Transverse colon (tissue), 4 donors: ENCODE data around the gene TWIST2. TPM values are rescaled to one million over a fixed set of nuclear protein-coding genes. Genes with fewer than 3 reads are reported as not detected.

ENCODE experiments used
- DNase-seq: peaks from one replicate; pipeline ENCODE4 v3.0.0-alpha.2; 2019
- H3K27ac ChIP-seq, 4 donors: fragments of 200-600 bp; sonication (generic); 2 replicates each; pipeline ENCODE4 v1.5.1; 2016 to 2018; ENCODE audit warnings: inconsistent platforms in 4 of 4
- H3K27me3 ChIP-seq: fragments of 200-600 bp; sonication (generic); 2 replicates; pipeline ENCODE4 v1.5.1; 2017; ENCODE audit warnings: inconsistent platforms
- H3K36me3 ChIP-seq, 4 donors: fragments of 200-600 bp; sonication (generic); 2 replicates each; pipeline ENCODE4 v1.5.1; 2017 to 2019; ENCODE audit warnings: inconsistent platforms in 4 of 4
- H3K4me1 ChIP-seq, 4 donors: fragments of 200-600 bp; sonication (generic); 2 replicates each; pipeline ENCODE4 v1.5.1; 2017 to 2020; ENCODE audit warnings: inconsistent platforms in 4 of 4
- H3K4me3 ChIP-seq, 4 donors: fragments of 200-600 bp; sonication (generic); 1 replicate in 1 of 4; 2 replicates in 3 of 4; pipeline versions ENCODE4 v1.5.1 to v1.6.1; 2017 to 2019; ENCODE audit warnings: inconsistent platforms in 4 of 4
- H3K9me3 ChIP-seq, 2 donors: fragments of 200-600 bp; sonication (generic); 2 replicates each; pipeline ENCODE4 v1.5.1; 2017 to 2019; ENCODE audit warnings: inconsistent platforms in 2 of 2
- EP300 ChIP-seq: sonication (generic); formaldehyde crosslinking; IDR thresholded peaks from one replicate; pipeline ENCODE4 v1.6.1; 2017; ENCODE audit warnings: antibody characterized with exemption, low read depth
- POLR2A ChIP-seq: fragments of 450-650 bp; IDR thresholded peaks from one replicate; pipeline ENCODE4 v1.6.1; 2016; ENCODE audit warnings: antibody characterized with exemption, mild to moderate bottlenecking, moderate library complexity
- POLR2AphosphoS5 ChIP-seq, 3 donors: sonication (generic); formaldehyde crosslinking; IDR thresholded peaks; one replicate each; pipeline ENCODE4 v1.6.1; 2016; ENCODE audit warnings: antibody characterized with exemption in 3 of 3
- WGBS, 2 donors: methylation state at CpG; one replicate each; pipeline ENCODE4 v1.1.5; 2018; ENCODE audit warnings: low coverage in 1 of 2; 5-methylcytosine and 5-hydroxymethylcytosine counted together
- in situ Hi-C, 4 donors: fragments of 200-750 bp; cut with MboI; loops; one replicate each; pipeline versions ENCODE4 v1.15.0 to v1.15.1; 2017; ENCODE audit warnings: low sequenced_read_pairs in 3 of 4, low pct_ligation_motif_present in 1 of 4, low pct_unique_long_range_greater_than_20kb in 1 of 4
- intact Hi-C: fragments of 100-400 bp; cut with DNase I; formaldehyde crosslinking; loops from one replicate; pipeline ENCODE4 v1.15.1; 2023; ENCODE audit warnings: low total_unique reads
- total RNA-seq, 4 donors: library from RNA; depleted of rRNA; stranded (reverse); fragments of >200 nt; gene quantifications; one replicate each; pipeline ENCODE4 v1.1.0, GENCODE V29; 2016
- TF ChIP-seq, protein P1 (sequence below), 5 experiments: fragments of 200-600 bp in 3 of 5; fragments of 450-650 bp in 2 of 5; sonication (generic) in 3 of 5; IDR thresholded peaks; 1 replicate in 2 of 5; 2 replicates in 3 of 5; pipeline ENCODE4 v1.5.1; 2016 to 2017; ENCODE audit warnings: antibody characterized with exemption in 5 of 5, inconsistent platforms in 3 of 5, mild to moderate bottlenecking in 2 of 5, moderate library complexity in 1 of 5

TWIST2 gene
- total RNA-seq, 4 donors from 2014 or later, result 6.7 to 59.1 (median 16.8) TPM

DNA sequence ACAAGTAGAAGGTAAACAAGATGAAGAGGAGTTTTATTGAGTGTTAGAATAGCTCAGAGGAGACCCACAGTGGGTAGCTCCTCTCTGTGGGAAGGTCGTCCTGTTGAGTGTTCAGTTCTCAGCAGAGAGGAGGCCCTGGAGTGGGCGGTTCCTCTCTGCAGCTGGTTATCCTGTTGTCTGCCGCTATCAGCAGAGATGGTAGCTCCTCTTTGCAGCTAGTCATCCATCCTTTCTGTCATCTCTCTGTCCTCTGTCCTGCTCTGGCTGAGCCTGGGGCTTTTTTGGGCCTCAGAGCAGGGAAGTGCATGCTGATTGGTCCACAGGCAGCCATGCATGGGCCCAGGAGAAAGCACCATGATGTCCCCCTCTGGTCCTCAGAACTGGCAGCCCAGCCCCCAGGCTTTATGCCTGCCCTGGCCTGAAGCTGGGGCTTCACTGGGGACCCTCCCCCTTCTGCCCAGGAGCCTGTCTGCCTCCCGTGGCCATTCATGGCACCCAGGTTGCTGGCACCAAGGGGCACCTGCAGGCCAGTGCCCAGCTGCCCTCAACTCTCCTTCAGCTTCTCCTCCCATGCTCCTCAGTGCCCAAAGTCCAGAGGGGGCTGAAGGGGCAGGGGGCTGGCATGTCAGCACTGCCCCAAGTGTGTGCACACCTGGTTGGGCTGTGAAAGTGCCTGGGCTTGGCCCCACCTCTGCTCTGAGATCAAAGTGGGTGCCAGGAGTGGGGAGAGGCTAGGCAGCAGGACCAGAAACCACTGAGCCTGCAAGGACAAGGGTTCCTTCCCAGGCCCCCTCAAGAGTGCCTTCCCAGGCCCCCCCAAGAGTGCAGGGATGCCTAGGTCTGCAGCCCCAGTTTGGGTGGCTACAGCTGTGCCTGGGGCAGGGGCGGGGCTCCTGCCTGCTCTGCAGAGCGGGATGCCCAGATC, 98.7 kb downstream of the TWIST2 start:
- H3K4me3 ChIP-seq, result no peak overlapping the region
- intact Hi-C loops, result loop anchor here (10.0 kb wide), 2 partner anchors 162 to 582 kb away; no protein-coding TSS in a partner anchor
- no peaks in the 10 kb centered on the region for H3K9me3 ChIP-seq
- DNase-seq, result no peak
- TF ChIP-seq POLR2A, result no peak
- TF ChIP-seq EP300, result no peak
- no peak for TF ChIP-seq POLR2AphosphoS5 (IDR thresholded peaks at IDR 0.05)
- TF ChIP-seq, protein P1, sequence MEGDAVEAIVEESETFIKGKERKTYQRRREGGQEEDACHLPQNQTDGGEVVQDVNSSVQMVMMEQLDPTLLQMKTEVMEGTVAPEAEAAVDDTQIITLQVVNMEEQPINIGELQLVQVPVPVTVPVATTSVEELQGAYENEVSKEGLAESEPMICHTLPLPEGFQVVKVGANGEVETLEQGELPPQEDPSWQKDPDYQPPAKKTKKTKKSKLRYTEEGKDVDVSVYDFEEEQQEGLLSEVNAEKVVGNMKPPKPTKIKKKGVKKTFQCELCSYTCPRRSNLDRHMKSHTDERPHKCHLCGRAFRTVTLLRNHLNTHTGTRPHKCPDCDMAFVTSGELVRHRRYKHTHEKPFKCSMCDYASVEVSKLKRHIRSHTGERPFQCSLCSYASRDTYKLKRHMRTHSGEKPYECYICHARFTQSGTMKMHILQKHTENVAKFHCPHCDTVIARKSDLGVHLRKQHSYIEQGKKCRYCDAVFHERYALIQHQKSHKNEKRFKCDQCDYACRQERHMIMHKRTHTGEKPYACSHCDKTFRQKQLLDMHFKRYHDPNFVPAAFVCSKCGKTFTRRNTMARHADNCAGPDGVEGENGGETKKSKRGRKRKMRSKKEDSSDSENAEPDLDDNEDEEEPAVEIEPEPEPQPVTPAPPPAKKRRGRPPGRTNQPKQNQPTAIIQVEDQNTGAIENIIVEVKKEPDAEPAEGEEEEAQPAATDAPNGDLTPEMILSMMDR (IDR thresholded peaks at IDR 0.05), result no peak
- no peak overlapping the region for H3K27ac ChIP-seq
- no peaks in the 10 kb centered on the region for H3K4me1 ChIP-seq
- 86% methylated on average over 6 of the region's 6 CpGs; no CpG with 5 or more reads in 1 of the 2 donors for WGBS, 2 donors
- in situ Hi-C loops, result loop anchor here in 1 of 4 donors (25.0 kb wide), 1 partner anchor 584 kb away; no protein-coding TSS in a partner anchor
- no peaks in the 10 kb centered on the region for H3K36me3 ChIP-seq
- H3K27me3 ChIP-seq, result no peaks in the 10 kb centered on the region

DNA sequence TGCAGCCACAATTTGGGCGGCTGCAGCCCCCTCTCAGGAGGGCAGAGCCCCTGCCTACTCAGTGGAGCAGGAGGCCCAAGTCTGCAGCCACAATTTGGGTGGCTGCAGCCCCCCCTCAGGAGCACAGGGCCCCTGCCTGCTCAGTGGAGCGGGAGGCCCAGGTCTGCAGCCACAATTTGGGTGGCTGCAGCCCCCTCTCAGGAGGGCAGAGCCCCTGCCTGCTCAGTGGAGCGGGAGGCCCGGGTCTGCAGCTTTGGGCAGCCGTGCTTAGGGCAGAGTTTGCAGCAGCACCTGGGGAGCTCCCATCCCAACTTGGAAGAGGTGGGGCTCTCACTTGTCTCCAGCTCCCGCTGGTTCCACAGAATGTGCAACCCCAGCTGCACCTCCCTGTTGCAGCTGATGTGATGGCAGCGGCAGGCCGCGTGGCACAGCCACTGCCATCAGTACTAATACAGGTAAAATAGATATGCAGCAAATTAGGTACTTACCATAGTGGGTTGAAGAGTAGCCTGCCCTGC, 99.4 kb downstream of the TWIST2 start:
- no peak overlapping the region for H3K27ac ChIP-seq
- WGBS, 2 donors, result 87% methylated on average over 8 of the region's 9 CpGs; no CpG with 5 or more reads in 1 of the 2 donors
- no peak overlapping the region for H3K4me3 ChIP-seq
- in situ Hi-C loops, result loop anchor here in 1 of 4 donors (25.0 kb wide), 1 partner anchor 585 kb away; no protein-coding TSS in a partner anchor
- no peak for DNase-seq
- TF ChIP-seq POLR2A (no peak), EP300 (no peak), POLR2AphosphoS5 (IDR thresholded peaks at IDR 0.05) (no peak)
- TF ChIP-seq, protein P1 (IDR thresholded peaks at IDR 0.05), result no peak
- no peaks in the 10 kb centered on the region for H3K9me3 ChIP-seq
- H3K36me3 ChIP-seq, result no peaks in the 10 kb centered on the region
- intact Hi-C loops, result loop anchor here (10.0 kb wide), 2 partner anchors 163 to 583 kb away; no protein-coding TSS in a partner anchor
- no peaks in the 10 kb centered on the region for H3K4me1 ChIP-seq
- no peaks in the 10 kb centered on the region for H3K27me3 ChIP-seq

DNA sequence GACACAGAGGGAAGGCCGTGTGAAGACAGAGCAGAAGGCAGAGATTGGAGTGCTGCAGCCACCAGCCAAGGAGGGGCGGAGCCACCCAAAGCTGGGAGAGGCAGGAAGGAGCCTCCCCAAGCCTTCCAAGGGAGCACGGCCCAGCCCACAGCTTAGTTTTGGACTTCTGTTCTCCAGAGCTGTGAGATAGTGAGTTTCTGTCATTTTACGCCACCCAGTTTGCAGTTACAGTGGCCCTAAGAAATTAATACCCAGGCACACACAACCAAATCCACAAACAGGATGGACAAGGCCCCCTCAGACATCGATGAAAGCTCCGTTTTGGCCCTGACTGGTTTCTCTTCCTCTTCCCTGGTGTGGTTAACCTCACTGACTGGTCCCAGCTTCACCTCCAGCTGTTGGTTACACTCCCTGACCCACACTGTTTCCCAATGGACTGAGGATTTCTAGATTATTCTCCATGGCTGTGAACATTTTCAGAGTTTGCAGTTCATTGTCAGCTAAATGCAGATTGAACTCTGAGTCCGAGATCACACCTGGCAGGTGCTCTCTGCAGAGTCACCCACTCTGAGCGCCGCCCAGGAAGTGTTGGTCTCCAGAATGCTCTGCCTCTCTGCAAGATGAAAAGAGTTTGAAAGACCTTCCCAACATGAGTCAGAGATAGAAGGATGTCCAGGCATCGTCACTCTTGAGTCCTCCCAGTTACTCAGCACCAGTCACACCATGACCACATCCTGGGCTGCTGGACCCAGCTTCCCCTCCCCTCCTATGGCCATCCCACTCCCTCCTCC, 100.2 kb downstream of the TWIST2 start:
- in situ Hi-C loops, result loop anchor here in 1 of 4 donors (25.0 kb wide), 1 partner anchor 586 kb away; no protein-coding TSS in a partner anchor
- Histone ChIP-seq H3K4me1 (no peaks in the 10 kb centered on the region), H3K36me3 (no peaks in the 10 kb centered on the region), H3K4me3 (no peak overlapping the region), H3K9me3 (no peaks in the 10 kb centered on the region), H3K27ac (no peak overlapping the region), H3K27me3 (no peaks in the 10 kb centered on the region)
- DNase-seq, result no peak
- intact Hi-C loops, result loop anchor here (10.0 kb wide), 2 partner anchors 163 to 583 kb away; no protein-coding TSS in a partner anchor
- no peak for TF ChIP-seq EP300
- TF ChIP-seq, protein P1 (IDR thresholded peaks at IDR 0.05), result no peak
- no peak for TF ChIP-seq POLR2AphosphoS5 (IDR thresholded peaks at IDR 0.05)
- TF ChIP-seq POLR2A, result no peak
- WGBS, 2 donors, result 54% methylated on average over 10 of the region's 10 CpGs; no CpG with 5 or more reads in 1 of the 2 donors
